HG03378 (cell line): Measurements from ENCODE around the gene LMBR1.

Experiments
- ATAC-seq: cut with Tn5 transposase; IDR thresholded peaks from one replicate; pipeline ENCODE4 v1.9.1; 2021; ENCODE audit warnings: mild to moderate bottlenecking, moderate library complexity; ENCODE audit not compliant: unreplicated experiment

The LMBR1 gene

DNA sequence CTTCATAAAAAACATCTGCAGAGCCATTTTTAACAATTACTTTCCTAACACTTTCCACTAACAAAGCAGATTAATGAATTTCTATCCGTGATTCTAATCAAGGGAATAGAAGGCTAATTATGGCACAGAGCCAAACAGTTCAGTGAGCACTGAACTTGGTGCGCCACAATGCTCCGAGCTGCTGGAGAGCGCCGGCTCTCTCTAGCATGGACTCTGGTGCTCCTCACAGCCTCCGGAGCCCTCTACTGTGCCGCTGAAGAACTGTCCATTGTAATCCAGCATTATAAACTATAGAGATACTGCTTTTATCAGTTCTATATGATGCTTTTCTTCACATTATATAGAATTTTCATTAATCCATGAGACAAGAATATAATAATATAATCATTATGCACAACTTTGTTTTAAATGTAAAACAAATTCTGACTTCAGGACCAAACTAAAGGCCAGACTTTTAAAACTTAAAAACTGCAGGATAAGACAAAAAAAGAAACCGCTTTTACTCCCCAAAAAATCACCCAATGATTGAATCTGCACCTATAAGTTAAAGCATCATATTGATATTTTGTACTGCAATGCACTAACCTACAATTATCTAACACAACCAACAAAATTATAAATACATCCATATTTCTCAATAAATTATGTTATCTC, 128.8 kb downstream of the LMBR1 start:
- ATAC-seq: no peak

DNA sequence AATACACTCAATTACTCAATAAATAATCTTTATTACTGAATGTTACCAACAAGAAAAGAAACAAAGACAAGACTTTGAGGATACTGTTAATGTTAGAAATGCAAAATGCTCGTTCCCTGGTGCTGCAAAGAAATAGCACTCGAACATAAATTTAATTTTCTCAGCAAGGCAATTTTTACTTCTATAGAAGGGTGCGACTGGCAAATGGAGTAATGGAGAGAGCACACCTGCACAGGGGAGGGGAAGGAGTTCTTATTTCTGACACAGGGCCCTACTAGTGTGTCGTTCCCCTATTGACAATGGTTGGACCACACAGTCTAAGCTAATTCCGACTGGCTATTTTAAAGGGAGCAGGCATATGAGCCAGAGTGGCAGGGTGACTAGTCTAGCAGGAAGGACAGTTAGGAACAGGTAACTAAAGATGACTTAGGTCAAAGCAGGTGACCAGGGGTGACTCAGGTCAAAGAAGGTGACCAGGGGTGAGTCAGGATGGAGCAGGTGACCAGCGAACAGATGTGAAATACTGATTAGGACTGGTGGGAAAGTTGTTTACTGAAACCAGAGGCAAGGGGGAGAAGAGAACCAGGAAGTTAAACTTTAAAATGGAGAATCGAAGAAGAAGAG, 133.3 kb downstream of the LMBR1 start:
- ATAC-seq: no peak

DNA sequence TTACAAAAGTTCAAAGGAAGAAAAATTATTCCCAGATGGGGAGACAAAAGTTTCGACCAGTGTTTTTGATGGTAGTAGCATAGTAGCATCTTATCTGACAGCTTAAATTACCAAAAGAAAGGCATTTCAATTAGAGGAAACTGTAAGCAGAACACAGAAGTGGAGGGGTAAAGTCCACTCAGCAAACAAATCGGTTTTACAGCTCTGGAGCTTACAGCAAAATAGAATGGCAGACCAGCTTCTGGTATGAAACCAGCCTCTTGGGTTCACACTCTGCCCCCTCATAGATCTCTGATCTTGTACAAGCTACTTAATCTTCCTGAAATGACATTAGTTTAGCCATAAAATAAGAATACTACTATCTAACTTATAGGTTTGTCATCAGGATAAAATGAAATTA, 133.8 kb downstream of the LMBR1 start:
- ATAC-seq: no peak

DNA sequence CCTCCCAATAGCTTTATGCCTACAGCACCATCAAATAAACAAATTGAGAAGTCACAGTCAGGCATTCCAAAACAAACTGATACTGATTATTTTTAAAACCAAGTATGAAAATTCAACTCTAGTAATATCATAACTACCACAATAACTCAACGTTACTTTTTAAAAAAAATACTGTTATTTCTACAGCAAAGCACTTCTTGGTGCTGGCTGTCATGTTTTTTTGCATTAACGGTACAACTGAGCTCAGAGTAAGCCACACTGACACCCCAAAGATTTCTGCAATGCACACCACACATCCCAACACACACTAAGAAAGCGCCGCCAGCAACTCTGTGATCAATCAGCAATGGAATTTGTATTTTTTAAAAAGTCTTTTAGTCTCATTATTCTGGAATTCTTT, 138.8 kb downstream of the LMBR1 start:
- ATAC-seq: no peak

DNA sequence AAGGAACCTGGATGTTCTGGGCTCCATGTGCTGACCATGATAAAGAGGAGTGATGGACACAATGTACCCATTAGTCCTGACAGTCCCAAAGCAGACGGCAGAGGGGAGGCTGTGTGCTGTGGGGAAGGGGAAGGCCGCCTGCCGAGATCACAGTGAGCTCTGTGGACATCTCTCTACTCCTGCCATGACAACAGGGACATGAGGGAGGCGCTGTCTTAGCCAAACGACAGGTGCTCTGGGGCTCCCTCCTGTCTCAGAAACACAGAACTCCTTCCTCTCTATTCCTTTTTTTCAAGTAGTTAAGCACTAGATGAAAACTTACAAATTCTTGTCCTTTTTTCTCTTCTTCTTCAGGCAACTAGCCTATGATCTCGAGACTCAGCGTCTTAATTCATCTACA, 139.4 kb downstream of the LMBR1 start:
- ATAC-seq: no peak

DNA sequence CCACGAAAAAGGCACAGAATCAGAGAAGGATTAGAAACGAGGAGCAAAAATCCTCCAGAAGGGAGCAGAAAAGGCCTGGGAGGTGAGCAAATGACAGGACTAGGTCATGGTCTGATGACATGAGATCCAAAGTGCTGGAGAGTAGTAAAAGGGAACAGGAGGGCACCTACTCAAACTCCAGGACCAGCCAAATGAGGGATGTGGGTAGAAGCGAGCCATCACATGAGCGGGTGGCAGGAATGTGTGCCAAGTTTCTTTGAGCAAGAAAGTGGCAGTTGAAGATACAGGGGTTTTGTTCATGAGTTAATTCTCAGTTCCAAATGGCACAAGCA, 139.8 kb downstream of the LMBR1 start:
- ATAC-seq: no peak

DNA sequence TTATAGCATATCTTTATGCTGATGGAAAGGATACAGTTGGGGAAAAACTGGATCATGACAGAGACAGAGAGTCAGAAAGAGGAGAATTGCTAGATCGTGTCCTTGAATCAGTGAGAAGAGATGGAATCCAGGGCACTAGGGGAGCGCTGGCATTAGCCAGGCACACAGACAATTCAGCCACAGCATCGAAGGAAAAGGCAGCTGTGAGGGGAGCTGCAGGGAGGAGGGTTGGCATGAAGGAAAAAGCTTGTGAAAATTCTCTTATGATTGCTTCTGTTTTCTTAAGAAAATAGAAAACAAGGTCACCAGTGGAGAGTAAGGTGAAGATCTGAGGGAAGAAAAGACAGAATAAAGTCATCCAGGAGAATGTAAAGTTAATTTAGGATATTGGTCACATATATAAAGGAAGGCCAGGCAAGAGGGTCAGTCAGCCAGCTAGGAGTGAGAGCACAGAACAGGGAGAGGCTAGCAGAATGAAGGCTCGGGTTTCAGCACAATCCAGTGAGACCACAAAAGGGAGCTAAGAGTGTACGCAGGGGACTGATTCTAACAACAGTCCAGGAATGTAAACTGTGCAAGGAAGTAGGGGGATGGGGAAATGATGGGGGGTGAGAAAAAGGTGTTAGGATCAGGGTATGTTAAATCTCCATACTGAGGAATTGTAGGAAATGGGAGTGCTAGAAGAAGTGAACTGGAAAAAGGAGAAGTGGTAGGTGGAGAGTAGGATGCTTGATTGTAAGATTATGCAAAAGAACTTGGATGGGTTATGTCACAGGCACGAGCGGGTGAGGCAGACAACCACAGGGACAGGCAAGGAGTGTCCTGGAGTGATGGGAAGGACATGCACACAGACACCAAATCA, 140.4 kb downstream of the LMBR1 start:
- ATAC-seq: no peak

DNA sequence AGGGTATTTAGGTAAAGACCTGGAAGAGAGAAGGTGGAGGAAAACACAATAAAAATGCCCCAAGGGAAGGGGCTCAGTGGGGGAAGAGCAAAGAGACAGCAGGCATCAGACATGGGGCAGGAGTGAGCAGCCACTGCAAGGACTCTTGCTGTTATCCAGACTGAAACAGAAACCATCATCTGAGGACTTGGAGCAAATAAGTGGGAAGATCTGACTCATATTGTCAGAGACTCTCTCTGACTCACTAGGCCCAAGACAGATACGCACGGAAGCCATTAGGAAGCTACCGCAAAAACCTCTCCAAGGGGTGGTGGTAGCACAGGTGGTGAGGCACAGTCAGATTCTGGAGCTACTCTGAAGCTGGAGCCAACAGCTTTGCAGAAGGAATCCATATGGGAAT, 141.7 kb downstream of the LMBR1 start:
- ATAC-seq: peak; percentile 65

DNA sequence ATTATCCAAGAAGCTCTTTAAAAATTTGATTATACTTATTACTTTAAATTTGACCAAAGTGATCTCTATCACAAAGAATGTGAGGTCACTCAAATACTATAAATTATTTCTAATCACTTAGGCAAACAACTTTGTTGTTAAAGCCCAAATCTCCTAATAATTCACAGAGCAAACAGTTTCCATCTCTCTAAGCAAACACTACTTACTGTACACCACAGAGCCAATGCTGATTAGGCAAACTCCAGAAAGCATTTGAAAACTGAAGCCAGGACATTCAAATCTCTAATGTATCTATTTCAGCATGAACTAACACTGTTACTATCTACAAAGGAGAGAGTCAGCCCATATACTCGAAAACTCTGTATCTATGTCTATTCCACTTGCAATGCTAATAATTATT, 145.3 kb downstream of the LMBR1 start:
- no peak for ATAC-seq

DNA sequence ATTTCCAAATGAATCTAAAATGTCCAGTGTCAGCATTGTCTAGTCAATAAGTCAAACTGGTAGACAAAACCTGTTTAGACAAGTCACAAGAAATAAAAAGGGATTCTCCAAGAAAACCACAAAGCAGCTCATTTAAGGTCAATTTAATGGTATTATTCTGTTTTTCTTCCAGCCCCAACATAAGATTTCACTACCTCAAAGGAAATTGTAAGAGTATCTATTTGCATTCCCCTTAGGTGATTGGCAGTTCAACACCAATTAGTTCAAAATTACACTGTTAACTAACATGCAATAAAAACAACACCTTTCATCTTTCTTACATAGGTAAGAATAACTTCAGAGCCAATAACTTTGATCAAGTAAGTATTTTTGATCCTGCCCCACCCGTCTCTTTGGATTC, 146.1 kb downstream of the LMBR1 start:
- ATAC-seq: no peak

DNA sequence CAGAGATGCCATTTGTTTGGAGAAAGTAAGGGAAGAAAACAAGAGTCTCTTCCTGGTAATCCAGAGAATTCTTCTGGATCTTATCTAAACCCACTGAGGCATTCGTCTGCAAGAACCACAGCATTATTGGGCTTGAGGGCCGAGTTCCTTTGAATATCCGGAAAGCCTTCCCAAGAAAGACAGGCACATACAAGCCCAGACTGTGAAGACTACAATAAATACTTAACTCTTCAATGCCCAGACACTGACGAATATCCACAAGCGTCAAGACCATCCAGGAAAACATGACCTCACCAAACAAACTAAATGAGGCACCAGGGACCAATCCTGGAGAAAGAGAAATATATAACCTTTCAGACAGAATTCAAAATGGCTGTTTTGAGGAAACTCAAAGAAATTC, 153.4 kb downstream of the LMBR1 start:
- ATAC-seq: no peak

DNA sequence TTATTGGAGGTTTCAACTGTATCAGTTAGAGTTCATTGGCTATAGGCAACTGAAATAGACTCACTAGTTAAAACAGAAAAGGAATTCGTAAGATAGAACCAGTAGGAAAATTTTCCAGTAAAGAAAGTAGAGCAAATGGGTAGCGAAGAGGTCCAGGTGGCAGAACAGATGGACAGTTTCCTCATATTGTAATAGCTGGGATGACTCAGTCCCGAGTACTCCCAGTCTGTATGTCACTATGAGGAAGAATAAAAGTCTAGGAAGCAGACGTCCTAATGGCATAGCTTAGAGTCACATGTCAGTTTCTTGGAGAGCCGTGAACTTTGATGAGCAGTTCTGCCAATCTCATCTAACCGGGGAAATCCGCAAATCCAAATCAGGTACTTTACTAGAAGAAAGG, 157.1 kb downstream of the LMBR1 start:
- ATAC-seq: no peak

DNA sequence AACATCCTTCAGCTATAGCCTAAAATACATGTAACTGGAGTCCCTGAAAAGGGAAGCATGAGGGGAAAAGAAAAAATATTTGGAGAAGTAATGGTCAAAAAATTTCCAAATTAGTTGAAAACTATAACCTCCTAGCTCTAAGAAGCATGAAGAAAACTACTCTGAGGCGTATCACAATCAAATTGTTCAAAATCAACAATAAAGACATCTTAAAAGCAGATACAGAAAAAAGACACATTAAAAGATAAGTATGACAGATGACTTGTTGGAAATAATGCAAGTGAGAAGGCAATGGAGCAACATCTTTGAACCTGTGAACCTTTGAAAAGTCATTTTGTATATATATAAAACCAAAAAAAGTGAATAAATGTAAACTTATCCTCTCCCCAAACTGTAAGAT, 159.3 kb downstream of the LMBR1 start:
- ATAC-seq: no peak

DNA sequence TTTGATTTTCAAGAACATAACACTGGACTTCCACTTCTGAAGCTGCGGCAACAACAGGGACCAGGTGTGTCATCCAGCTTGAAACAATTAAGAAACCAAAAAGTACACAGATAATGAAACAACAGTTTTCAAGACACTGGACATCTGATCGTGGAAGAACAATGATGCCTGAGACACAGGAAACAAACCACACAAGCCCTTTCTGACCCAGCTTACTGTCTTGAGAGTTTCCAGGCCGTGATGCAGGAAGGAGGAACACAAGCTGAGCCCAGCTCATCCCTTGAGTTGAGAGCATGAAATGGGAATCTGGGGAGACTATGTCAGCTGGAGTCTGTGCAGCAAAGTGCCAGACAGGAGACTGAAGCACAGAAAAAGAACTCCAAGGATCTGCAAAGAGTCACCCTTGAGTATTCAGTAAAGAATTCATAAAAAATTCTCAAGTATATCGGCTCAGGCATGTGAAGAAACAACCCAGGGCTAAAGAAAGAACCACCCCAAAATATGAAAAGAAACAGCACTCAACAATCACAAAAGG, 160.8 kb downstream of the LMBR1 start:
- ATAC-seq: no peak

DNA sequence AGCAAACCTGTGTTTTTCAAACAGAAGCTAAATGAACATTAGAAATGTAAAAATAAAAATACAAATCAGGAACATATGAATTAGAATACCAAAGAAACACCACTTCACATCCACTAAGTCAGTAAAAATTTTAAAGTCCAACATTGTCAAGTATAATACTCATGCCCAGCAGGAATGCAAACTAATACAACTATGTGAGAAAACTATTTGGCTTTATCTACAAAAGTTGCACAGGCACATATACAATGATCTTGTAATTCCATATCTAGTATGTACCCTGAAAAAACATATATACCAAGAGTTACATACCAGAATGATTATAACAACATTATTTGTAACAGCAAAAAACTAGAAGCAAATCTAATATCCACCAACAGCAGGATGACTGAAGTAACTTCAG, 161.3 kb downstream of the LMBR1 start:
- ATAC-seq: no peak

DNA sequence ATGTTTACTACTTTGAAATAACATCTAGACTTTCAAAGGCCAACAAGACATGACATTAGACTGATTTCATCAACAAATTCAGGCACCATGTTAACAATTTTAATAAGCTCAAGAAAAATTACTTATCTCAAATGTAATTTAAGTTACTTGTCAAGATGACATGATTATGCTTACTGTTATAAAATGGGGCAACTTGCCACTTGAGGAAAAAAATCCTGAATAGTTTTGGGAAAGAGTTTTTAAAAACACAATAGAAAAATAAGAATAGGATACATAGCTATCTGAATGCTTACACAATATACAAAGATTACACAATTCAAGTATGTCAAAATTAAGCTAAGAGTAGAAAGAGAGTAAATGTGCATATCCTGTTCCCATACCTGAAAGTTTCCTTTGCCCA, 167.0 kb downstream of the LMBR1 start:
- ATAC-seq: no peak

DNA sequence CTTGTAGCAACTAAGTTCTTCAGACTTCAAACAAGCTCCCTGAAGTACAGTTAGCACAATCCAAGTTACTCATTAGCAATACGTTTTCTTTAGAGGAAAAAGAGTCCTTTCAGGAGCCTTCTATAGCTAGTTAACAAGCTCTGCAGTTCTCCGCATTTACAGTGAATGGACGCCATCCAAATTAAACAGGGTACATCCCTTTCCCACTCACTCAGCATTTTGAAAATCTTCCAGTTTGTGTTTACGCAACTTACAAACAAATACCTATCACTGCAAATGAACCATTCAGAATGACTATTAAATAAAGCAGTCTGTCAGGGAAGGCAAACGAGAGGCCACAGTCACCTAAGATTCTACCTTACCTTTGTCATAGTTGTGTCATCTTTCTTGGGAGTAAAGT, 167.9 kb downstream of the LMBR1 start:
- no peak for ATAC-seq

DNA sequence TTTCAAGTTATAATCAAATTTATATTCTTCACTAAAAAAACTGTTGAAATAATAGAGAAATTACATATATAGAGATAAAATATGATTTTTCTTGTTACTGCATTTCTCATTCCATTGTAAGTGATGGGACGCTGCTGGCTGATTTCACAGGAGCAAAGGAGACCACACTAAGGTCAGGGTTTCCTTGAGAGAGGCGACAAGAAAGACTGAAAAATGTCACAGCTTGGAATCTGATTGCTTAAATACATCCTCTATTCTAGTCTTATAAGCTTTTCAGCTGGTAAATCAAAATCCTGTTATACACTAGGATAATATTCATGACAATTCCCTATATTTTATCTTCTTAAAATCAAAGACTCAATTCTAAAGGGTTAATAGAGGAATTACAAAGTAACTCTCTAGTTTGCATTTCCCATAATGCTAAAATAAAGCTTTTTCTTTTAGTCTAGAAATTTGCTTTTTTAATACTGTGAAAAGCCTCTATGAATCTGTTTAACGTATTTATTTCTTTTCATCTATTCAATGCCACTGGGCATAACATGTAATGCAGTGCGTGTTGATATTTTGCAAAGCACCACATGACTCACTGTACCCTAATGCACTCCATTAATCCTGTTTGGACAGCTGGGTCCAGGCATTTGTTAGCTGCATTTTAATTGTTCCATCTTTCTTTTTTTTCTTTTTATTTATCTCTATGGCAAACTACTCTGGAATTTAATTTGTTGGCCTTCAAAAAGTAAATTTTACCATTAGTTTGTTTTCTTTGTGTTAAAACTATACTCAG, 170.7 kb downstream of the LMBR1 start:
- ATAC-seq: no peak

DNA sequence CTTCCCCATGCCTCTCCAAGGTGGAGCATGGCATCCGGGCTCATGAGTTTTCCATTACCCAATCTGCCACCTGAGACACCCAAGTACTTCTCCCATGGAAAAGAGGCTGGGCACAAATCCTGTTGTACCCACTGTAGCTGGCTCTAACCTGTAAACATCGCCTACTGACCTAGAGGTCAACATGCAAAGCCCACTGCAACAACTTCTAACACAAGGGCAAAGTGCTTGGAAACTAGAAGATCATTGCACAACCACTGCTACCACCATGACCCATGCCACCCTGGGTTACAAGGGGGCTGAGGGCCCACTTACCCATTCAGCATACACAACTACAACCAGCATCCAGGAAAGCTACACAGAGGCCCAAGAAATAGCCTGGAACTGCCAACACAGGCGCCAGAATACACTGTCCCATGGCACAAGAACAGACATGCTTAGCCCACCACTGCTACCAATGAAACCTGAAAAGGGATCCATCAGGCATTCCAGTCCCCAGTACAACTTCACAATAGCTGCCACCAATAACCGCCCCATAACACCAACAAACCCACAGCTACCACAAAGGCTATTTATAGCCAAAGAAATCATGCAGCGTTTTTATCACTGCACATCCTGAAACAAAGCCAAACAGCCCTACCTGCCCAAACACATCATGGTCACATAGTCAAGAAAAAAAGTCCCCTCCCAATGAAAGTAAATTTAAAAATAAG, 189.1 kb downstream of the LMBR1 start:
- peak; percentile 58 for ATAC-seq

DNA sequence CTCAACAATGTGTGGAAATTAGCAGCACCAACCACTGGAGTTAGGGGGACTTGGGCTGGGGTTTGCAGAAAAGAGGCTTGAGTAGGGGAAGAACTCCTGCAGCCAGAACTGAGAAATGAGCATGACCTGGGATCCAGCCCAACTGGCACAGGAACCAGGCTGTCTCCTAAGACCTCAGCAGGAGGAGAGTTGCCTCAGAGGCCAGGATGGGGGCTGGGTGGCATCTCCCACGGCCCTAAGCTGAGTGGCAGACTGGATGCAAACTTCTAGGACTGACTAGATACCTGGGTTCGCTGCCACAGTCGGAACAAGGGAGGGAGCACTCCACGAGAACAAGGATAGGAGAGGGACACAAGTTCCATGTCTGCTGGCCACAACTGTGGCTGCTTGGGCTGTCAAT, 189.8 kb downstream of the LMBR1 start:
- no peak for ATAC-seq

DNA sequence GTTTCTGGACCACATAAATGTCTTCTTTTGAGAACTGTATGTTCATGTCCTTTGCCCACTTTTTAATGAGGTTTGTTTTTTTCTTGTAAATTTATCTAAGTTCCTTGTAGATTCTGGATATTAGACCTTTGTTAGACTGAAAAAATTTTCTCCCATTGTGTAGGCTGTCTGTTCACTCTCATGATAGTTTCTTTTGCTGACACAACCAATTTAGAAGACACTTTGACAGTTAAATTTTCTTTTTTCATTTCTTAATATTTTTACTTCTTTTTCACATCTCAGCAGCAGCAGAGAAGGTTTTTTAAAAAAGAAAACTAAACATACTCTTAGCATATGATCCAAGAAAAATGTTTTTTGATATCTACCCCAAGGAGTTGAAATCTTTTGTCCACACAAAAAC, 190.6 kb downstream of the LMBR1 start:
- no peak for ATAC-seq
